ENCODE measurements around the gene HOXC5. TPM values are rescaled to one million over a fixed set of nuclear protein-coding genes. Genes with fewer than 3 reads are reported as not detected.

Gene HOXC5
- total RNA-seq, 1 experiment from 2014 or later, result not detected

- no peak overlapping the region for H4K5ac ChIP-seq (ENCODE audit: insufficient read length, low read depth, low read length)
- no peak overlapping the region for H2BK15ac ChIP-seq (ENCODE audit: low read depth, low read length)
- Mint-ChIP-seq H3K27ac (no peak overlapping the region), H3K4me3 (peak overlapping the region in 1 of 2 experiments; percentile 70; a peak in 2 of 5 replicates), H3K36me3 (ENCODE audit: insufficient read depth in 1 of 3, low read depth in 3 of 3) (peaks cover 0 to 2% (median 0%) of the 10 kb centered on the region in 3 experiments; a peak in 3 of 7 replicates), H3K4me1 (peaks cover 25 to 37% of the 10 kb centered on the region in 2 experiments), H3K9me3 (peaks cover 0 to 18% of the 10 kb centered on the region in 2 experiments; a peak in 3 of 5 replicates), H3K27me3 (ENCODE audit: low read depth) (peaks cover 97% of the 10 kb centered on the region)
- TF ChIP-seq CTCF (conservative IDR thresholded peaks at IDR 0.05), result no peak
- H3K9ac ChIP-seq (ENCODE audit: extremely low read depth, insufficient read length, low read length), result no peak overlapping the region
- no peak overlapping the region for H2AFZ ChIP-seq (ENCODE audit: low read length)
- H3K4ac ChIP-seq (ENCODE audit: low read depth, low read length), result no peak overlapping the region
- no peak overlapping the region for H3T11ph ChIP-seq (ENCODE audit: low read length)
- H2BK12ac ChIP-seq (ENCODE audit: insufficient read length, low read depth, low read length), result no peak overlapping the region
- H3K9me3 ChIP-seq (ENCODE audit: control insufficient read depth, low read depth, low read length), result no peaks in the 10 kb centered on the region
- no peak overlapping the region for H4K8ac ChIP-seq (replicated peaks; ENCODE audit: insufficient read length, low read depth, low read length)
- peak overlapping the region; percentile 30 for H3K4me2 ChIP-seq (ENCODE audit: insufficient read depth, insufficient read length, low read length)
- H3K18ac ChIP-seq (ENCODE audit: insufficient read length, low read depth, low read length), result no peak overlapping the region
- no CpG with 5 or more reads among the region's 36 CpGs for WGBS (ENCODE audit: extremely low coverage, insufficient read length, low lambda C conversion rate)
- H3K27me3 ChIP-seq (ENCODE audit: insufficient read depth, low read length), result peaks cover 80% of the 10 kb centered on the region
- no peak overlapping the region for H2AK5ac ChIP-seq (ENCODE audit: insufficient read length, low read length)
- H2BK20ac ChIP-seq (ENCODE audit: low read depth, low read length, poor library complexity, severe bottlenecking), result no peak overlapping the region
- DNase-seq, result no peak
- no peaks in the 10 kb centered on the region for H4K20me1 ChIP-seq (ENCODE audit: control insufficient read depth, insufficient read depth, insufficient read length)
- no peak overlapping the region for H3K56ac ChIP-seq (ENCODE audit: insufficient read length, low read depth, low read length)
- H3K27ac ChIP-seq (ENCODE audit: insufficient read length, low read depth, low read length), result no peak overlapping the region
- no peak overlapping the region for H3K23ac ChIP-seq (ENCODE audit: insufficient read length, low read depth, low read length)
- no peaks in the 10 kb centered on the region for H3K23me2 ChIP-seq (ENCODE audit: insufficient read length, low read depth, low read length, poor library complexity, severe bottlenecking)
- no peak overlapping the region for H3K14ac ChIP-seq (ENCODE audit: insufficient read depth, low read length)
- no peak overlapping the region for H2BK120ac ChIP-seq (ENCODE audit: low read depth, low read length, poor library complexity, severe bottlenecking)
- H3K79me1 ChIP-seq (ENCODE audit: insufficient read depth, low read depth, low read length, poor library complexity, severe bottlenecking), result no peaks in the 10 kb centered on the region
- H2BK5ac ChIP-seq (ENCODE audit: insufficient read length, low read length), result no peak overlapping the region
- no peaks in the 10 kb centered on the region for H3K79me2 ChIP-seq (ENCODE audit: insufficient read depth, low read length)
- no peak overlapping the region for H4K91ac ChIP-seq (ENCODE audit: insufficient read length, low read depth, low read length)
- no peaks in the 10 kb centered on the region for H3K4me1 ChIP-seq (ENCODE audit: insufficient read depth, low read length)
Measured at GRCh38 chr12:54082397-54082892, 49.6 kb downstream of the HOXC5 start.

Small RNA genes within 50 kb of the gene (microRNA-seq; reads per million reads assigned to microRNA genes)
- gene MIR196A2 (ENCODE audit: borderline microRNAs expressed), result not detected
- not detected for gene MIR615 (ENCODE audit: borderline microRNAs expressed)

Other genes with a start within 250 kb of the HOXC5 start
- 0.11 TPM in 1 of 2 replicates, not detected in the other for gene HOXC13, start 94.2 kb upstream of the HOXC5 start, total RNA-seq (2021)
- not detected in 2 replicates for gene HOXC12, start 78.1 kb upstream of the HOXC5 start, total RNA-seq (2021)
- gene HOXC11, start 59.9 kb upstream of the HOXC5 start, total RNA-seq (2021), result not detected in 2 replicates
- gene HOTAIR, start 58.1 kb upstream of the HOXC5 start, total RNA-seq (2021), result not detected in 2 replicates
- not detected in 2 replicates for gene HOXC10, start 47.9 kb upstream of the HOXC5 start, total RNA-seq (2021)
- not detected in 2 replicates for gene HOXC9, start 32.9 kb upstream of the HOXC5 start, total RNA-seq (2021)
- not detected in 2 replicates for gene HOXC8, start 24.1 kb upstream of the HOXC5 start, total RNA-seq (2021)
- not detected in 2 replicates for gene HOXC6, start 4.6 kb upstream of the HOXC5 start, total RNA-seq (2021)
- gene HOXC4, start 20.8 kb downstream of the HOXC5 start, total RNA-seq (2021), result not detected in 2 replicates
- 21.7 and 23.0 TPM in 2 replicates for gene SMUG1, start 155.9 kb downstream of the HOXC5 start, total RNA-seq (2021)
- gene CBX5, start 247.1 kb downstream of the HOXC5 start, total RNA-seq (2021), result 204 and 206 TPM in 2 replicates
- 3,193 and 3,242 TPM in 2 replicates for gene HNRNPA1, start 247.7 kb downstream of the HOXC5 start, total RNA-seq (2021)